Erythroblast (primary cell): ENCODE data around the gene SPOP.

Experiments
- GATA1 ChIP-seq: IDR thresholded peaks from 2 replicates; pipeline ENCODE4 v1.6.1; 2011; ENCODE audit warnings: low read depth, mild to moderate bottlenecking, control low read depth, low read length, moderate library complexity
- POLR2A ChIP-seq: IDR thresholded peaks from 2 replicates; pipeline ENCODE4 v1.6.1; 2011; ENCODE audit warnings: mild to moderate bottlenecking, low read length

GRCh38 chr17:49595328-49595727 is 82.6 kb downstream of the SPOP start:
- no peak for TF ChIP-seq POLR2A
- no peak for TF ChIP-seq GATA1
